GM18951 (cell line): ENCODE measurements around the gene DNLZ.

Experiments used
- POLR2A ChIP-seq: IDR thresholded peaks from 4 replicates; pipeline ENCODE4 v1.6.1; 2011; ENCODE audit warnings: mild to moderate bottlenecking; ENCODE audit not compliant: insufficient read length, insufficient read depth; ENCODE audit errors: extremely low read depth
- in situ Hi-C: fragments of 300-500 bp; cut with MboI; formaldehyde crosslinking; loops from one replicate; pipeline ENCODE4 v1.12.0; 2022; ENCODE audit warnings: low sequenced_read_pairs, mixed read lengths, inconsistent platforms; ENCODE audit not compliant: unreplicated experiment

DNLZ gene

DNA sequence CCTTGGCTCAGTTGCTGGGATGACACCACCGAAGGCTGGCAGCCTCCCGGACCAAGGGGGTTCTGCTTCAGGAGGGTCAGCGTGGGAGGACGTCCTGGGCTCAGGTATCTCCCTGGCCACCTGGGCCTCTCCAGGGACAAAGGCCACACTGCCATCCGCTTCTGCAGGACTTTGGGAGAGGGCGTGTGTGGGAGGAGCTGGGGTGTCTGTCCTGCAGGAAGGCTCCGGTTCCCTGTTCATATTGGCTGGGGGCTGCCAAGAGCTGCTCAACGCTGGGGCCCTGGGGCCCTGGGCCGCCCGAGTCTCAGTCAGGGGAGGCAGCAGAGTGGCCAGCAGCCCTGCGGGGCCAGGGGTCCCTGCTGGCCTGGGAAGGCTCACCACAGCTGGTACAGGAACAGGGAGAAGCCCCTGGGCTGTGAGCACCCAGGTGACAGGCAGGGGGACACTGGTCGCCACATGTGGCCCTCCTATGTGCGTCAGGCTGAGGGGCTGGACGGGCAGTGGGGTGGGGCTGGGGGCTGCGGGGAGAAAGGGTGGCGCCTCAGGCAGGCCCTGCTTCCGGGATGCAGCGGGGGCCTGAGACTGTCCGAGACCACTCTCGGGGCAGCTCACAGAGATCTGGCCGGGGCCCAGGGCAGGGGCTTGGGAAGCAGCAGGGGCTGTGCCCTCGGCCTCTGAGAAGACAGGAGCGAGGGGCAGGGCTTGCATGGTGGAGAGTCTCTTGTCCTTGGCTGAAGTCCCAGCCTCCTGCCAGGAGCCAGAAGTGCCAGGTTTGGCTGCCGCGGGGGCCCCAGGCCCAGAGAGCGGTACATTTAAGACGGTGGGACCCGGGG is 14.8 kb upstream of the DNLZ start:
- in situ Hi-C loops, result no loop called here
- no peak for TF ChIP-seq POLR2A

DNA sequence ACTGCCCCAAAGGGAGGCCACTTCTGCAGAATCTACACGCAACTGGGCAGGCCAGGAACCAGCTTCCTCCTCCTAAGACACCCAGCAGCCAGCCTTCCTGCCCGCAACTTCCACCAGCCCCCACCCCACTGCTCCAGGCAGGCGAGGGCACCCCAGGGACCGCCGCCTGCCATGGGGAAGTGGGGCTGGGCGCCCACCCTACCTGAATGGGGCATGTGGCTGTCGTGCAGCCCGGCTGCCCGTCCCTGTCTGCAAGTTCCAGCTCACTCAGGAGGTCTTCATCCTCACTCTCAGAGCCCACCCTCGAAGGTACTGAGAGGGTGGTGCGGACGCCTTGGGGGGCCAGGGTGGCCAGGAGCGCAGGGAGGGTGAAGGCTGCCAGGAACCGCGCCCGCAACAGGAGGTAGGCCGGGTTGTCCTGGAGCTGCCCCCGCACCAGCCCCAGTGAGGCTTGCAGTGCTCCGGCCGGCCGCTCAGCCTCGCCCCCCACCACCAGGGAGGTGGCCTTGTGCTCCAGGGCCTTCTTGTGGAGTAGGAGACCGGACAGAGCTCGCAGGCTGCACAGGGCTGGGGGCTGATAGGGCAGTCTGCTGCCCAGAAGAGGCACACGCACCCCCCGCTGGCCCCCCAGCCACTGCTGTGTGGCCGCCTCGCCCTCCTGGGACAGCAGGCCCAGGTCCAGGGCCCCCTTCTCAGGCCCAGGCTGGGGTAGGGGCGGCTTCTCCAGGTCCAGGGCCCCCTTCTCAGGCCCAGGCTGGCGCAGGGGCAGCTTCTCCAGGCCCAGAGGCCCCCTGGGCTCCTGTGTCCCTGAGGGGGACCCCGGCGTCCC is 14.0 kb upstream of the DNLZ start:
- TF ChIP-seq POLR2A, result no peak
- in situ Hi-C loops, result no loop called here

DNA sequence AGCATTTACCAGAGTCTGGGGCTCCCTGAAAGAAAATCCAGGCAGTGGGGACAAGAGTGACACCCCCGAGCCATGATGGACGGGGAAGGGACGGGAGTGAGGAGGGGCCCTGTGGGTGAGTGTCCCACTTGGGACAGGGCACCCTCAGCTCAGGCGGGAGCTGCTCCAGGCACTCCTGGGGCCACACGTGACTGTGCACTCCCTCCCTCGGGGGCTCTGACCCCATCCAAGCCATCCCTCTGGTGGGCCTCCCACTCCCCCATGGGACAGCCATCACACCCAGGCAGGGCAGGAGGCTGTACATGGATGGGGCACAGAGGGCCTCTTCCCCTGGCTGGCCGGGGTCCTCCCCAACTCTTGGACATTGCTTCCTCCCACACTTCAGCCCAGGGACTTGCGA is 12.9 kb upstream of the DNLZ start:
- TF ChIP-seq POLR2A, result peak; percentile 15
- in situ Hi-C loops, result no loop called here

DNA sequence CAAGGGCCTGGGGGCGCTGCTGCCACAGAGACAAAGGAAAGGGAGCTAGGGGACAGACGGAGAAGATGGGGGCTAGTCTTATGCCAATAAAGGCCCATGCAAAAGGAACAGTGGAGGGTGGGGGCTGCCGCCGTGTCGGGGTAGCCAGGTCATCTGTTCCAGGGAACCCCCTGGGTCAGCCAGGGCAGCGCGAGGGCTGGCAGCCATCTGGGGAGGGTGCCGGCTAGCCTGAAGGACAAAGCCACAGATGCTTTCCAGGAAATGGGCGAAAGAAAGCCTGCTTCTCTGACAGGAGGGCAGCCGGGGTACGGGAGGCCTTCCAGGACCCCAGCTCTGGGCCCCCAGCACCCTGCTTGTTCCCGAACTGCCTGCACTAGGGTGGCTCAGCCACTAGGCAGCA is 11.6 kb upstream of the DNLZ start:
- TF ChIP-seq POLR2A, result no peak
- in situ Hi-C loops, result no loop called here

DNA sequence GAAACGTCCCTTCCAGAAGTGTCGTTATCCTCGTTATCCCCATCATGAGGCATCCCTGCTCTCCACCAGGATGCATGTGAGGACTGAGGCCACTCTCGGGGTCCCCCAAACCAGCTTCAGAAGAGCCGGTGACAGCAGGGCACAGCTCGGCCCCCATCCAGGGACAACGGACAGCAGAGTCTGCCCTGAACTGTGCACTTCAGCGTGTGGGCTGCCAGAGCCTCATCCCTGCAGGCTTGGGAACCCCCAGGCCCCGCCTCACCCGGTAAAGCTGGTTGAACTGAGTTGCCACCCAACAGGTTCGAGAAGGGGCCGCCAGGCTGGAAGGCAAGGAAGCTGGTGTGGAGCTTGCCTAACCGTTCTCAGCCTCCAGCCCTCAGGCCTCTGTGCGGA is 10.6 kb upstream of the DNLZ start:
- in situ Hi-C loops, result no loop called here
- no peak for TF ChIP-seq POLR2A

DNA sequence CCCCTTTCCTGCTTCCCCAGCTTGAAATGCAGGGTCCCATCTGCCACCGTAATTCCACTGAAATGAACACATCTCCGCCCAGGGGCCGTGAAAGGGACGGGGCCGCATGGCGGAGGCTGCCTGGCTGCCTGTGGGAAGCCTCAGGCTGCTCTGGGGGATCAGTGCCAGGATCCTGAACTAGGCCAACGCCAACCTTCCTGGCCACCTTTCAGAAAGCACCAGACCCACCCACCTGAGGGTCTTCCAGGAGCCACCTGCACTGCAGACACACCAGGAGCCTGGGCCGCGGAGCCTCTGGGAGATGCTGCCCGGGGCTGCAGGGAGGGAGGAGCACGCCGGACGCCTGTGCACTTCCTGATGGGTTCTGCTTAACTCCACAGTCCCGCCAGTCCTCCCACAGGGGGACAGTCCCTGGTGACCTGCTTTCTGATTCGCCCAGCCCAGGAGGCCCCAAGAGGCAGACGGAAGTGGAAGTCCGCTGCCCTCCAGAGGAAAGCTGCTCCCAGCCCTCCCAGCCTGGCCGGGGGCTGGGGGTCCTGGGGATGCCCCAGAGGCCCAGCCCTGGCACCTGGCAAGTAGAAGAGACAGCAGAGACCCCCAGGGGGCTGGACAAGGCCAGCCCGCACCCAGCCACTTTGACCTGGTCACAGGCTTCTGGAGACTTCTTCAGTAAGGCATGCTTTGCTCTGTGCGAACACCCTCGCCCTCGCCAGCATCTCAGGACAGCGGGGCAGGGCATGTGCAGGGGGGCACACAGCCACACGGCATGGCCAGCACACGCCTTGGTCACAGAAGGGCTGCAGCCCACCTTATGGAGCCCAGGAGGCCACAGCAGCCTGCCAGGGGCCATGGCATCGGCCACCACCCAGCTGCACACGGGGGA is 10.0 kb upstream of the DNLZ start, which contains the start of gene CARD9:
Gene CARD9, minus strand, starts transcription at position 370 of the 883 bp plus-strand sequence. CDS start 1,591 bp downstream, outside the sequence.
- in situ Hi-C loops, result no loop called here
- TF ChIP-seq POLR2A, result peak; percentile 24

DNA sequence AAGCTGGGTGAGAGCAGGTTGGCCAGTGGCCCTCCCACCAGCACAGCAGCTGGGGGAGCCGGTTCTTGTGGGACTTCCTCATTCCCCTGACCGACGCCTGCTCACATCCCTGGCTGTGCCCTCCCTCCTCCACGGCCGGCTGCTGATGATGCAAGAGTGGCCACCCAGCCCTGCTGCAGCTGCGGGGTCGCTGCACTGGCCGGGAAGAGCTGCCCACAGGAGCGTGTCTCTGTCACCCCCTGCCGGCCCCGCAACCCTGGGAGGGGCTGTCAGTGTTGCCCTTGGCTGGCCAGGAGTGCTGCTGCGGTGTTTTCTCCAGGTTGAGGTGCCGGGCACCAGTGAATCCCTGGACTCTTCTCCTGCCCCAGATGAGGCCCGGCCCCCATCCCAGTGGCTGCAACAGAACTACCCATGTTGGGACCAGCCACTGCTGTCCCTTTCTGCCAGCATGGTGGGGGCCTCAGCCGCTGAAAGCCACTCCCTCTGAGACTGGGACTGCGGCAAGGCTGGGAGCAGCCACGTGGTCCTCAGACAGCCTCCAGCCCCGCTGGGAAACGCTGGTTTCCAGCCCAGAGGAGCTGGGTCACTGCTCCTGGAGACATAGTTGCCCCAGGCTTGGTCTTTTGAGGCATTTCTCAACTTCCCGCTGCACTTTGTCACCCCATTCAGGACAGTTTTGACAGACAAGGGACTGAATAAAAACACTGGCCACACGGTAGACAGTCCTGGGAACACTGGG is 9.2 kb upstream of the DNLZ start:
- peak; percentile 23 for TF ChIP-seq POLR2A
- in situ Hi-C loops, result no loop called here

DNA sequence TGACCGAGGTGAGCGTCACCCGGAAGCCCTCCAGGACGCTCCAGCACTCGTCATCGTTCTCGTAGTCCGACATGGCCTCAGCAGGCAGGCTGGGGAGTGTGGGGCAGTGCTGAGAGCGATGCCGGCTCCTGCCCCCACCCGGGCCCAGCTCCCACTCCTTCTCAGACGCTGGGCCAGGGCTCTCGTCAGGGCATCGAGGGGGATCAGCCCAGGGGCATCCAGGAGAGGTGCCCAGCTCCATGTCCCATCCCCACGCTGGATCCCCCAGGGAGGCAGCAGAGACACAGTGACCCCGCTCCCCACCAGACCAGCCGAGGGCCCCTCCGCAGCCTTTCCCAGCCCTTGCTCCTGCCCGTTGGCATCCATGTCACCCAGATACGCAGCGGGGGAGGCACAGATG is 8.5 kb upstream of the DNLZ start:
- in situ Hi-C loops, result no loop called here

DNA sequence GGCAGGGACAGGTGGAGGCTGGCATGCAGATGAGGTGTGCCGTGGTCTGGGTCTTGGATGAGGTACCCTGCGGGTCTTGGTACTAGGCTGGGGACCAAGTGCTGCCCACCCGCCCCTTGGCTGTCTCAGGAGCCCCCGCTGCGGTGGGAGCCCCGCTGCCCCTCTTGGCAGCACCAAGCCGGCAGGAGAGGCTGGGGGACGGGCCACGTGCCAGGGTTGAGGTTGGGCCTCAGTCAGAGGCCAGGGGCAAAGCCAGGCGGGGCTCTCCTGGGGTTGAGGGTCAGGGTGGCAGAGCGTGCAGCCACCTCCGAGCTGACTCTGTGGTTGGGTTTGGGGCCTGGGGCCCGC is 8.0 kb upstream of the DNLZ start:
- in situ Hi-C loops, result no loop called here
- no peak for TF ChIP-seq POLR2A

More for the DNA sequence above, 8.5 kb upstream of the DNLZ start:
- no peak for TF ChIP-seq POLR2A

DNA sequence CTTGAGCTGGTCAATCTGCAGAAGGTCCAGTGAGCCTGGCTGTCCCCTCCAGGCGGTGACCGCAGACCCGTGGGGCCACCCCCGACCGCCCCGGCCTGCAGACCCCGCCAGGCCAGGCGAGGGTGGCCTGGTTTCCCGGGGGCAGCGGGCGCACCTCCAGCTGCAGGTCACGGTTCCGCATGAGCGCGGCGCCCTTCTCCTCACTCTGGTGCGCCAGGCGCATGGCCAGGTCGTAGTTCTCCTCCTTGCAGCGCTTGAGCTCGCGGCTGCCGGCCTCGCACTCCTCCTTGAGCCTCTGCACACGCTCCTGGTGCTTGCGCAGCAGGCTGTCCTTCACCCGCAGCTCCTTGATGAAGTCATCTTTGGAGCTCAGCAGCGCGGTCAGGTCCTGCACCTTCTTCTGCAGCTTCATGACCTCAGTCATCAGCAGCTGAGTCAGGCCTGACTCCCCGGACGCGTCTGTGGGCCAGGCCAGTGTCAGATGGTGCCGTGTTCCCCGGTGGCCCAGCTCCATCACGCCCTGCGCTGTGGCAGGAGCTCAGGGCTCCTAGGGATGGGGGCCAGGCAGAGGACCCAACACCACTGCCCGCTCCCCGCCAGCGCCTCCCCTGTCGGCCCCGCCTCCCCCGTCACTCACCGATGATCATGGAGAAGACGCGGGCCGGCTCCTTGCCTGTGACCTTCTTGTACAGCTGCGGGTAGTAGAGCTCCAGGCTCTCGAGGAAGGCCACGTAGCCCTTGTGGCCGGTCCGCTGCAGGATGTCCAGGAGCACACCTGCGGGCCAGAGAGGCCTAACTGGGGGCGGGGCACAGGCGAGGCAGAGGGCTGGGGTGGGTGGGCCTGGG is 7.4 kb upstream of the DNLZ start:
- in situ Hi-C loops, result no loop called here
- no peak for TF ChIP-seq POLR2A

DNA sequence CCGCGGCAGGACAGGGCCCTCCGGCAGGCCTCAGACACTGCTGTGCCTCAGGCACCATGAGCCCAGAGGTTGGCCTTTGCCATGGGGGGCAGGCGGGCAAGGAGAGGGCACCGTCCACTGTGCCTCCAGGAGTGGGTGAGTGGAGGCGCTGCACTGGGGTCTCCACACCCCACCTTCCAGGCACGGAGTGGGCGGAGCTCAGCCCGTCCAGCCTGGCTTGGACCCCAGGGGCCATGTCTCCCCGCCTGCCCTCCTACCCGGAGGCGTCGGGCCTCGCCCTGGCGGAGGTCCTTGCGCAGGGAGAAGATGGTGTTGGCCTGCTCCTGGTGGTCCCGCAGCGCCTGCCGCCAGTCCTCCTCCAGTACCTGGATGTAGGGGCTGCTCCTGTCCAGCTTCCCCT is 6.5 kb upstream of the DNLZ start:
- no peak for TF ChIP-seq POLR2A
- in situ Hi-C loops, result no loop called here

DNA sequence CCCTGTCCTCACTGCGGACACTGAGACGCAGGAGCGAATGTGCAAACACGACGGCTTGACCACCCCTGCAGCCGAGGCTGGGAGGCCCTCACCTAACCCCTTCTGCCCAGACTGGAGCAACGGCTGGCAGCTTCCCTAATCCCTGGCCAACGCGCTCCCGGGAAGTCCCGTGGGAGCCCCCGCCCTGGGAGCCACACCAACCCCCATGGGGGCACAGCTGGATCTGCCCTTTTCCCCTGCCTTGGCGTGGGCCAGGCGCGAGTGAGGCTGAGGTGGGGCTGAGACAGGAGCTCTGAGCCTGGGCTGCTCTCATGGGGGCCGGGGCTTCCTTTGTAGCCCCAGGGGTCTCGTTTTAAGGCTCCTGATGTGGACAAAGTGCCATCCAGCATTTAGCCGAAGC is 4.6 kb upstream of the DNLZ start:
- no peak for TF ChIP-seq POLR2A
- in situ Hi-C loops, result no loop called here
